IgD-negative memory B cell (primary cell): ENCODE data around the gene KAT5. TPM values are rescaled to one million over a fixed set of nuclear protein-coding genes. Genes with fewer than 3 reads are reported as not detected.
"Not testable (repeated sequence)": the region's sequence is repeated elsewhere in the genome, so short reads cannot be mapped to it uniquely, and the experiment has no call there.

Source experiments
- H3K27ac Mint-ChIP-seq, 3 donors: one replicate each; pipeline ENCODE4 v1.8.0; 2020 to 2022; ENCODE audit warnings: mild to moderate bottlenecking in 3 of 3, mixed read lengths in 3 of 3, moderate library complexity in 1 of 3
- H3K27me3 Mint-ChIP-seq: one replicate; pipeline ENCODE4 v1.8.0; 2021; ENCODE audit warnings: mixed read lengths
- H3K36me3 Mint-ChIP-seq: one replicate; pipeline ENCODE4 v1.8.0; 2020; ENCODE audit warnings: mild to moderate bottlenecking, mixed read lengths
- H3K4me1 Mint-ChIP-seq, 3 donors: one replicate each; pipeline ENCODE4 v1.8.0; 2020 to 2022; ENCODE audit warnings: mixed read lengths in 3 of 3, mild to moderate bottlenecking in 1 of 3
- H3K4me3 Mint-ChIP-seq, 4 donors: one replicate each; pipeline ENCODE4 v1.8.0; 2020 to 2022; ENCODE audit warnings: mild to moderate bottlenecking in 4 of 4, mixed read lengths in 4 of 4, moderate library complexity in 3 of 4
- H3K9me3 Mint-ChIP-seq, 3 donors: one replicate each; pipeline ENCODE4 v1.8.0; 2020 to 2021; ENCODE audit warnings: mixed read lengths in 3 of 3, mild to moderate bottlenecking in 1 of 3
- polyA plus RNA-seq: library from polyadenylated mRNA; unstranded; fragments of 300-500 nt; fragmentation: Illumina TruSeq; gene quantifications from one replicate; pipeline ENCODE4 v1.2.3, GENCODE V29; 2021

KAT5 gene
- polyA plus RNA-seq, 1 donor from 2014 or later = 62.6 TPM

GRCh38 chr11:65718531-65718930 is 6.5 kb downstream of the KAT5 start:
- Mint-ChIP-seq H3K4me1 (peaks cover 9 to 21% (median 12%) of the 10 kb centered on the region in 3 donors), H3K27ac (peak overlapping the region in 1 of 3 donors; percentile 81), H3K4me3 (peak overlapping the region in 3 of 4 donors; percentile 90 to 96 (median 91)), H3K36me3 (peaks cover 4% of the 10 kb centered on the region), H3K9me3 (no peaks in the 10 kb centered on the region), H3K27me3 (no peaks in the 10 kb centered on the region)

DNA sequence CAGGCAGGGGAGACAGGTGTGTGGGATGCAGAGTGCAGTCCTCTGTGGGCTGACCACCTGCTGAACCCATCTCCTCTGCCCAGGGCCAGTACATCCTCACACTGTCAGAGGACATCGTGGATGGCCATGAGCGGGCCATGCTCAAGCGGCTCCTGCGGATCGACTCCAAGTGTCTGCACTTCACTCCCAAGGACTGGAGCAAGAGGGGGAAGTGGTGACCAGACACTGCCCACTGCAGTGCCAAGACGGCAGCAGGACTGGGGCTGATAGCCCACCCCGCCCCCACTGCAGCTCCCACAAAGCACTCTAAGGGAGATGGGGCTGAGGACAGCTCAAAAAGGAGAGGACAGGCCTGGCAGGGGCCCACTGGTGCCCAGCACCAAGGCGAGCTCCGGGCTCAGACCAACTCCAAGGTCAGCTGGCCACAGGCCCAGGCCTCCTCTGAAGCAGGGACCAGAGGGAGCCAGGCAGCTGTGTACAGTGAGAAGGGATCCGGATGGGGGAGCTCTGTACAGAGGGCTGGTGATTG is 7.0 kb downstream of the KAT5 start:
- H3K4me1 Mint-ChIP-seq = peaks cover 7 to 21% (median 12%) of the 10 kb centered on the region in 3 donors
- H3K27ac Mint-ChIP-seq = peak overlapping the region in 1 of 3 donors; percentile 81
- no peaks in the 10 kb centered on the region for H3K9me3 Mint-ChIP-seq
- peak overlapping the region; percentile 90 to 96 (median 90) for H3K4me3 Mint-ChIP-seq
- no peaks in the 10 kb centered on the region for H3K27me3 Mint-ChIP-seq
- H3K36me3 Mint-ChIP-seq = peaks cover 2% of the 10 kb centered on the region

- peak overlapping the region; percentile 90 to 96 (median 90) for H3K4me3 Mint-ChIP-seq
- H3K4me1 Mint-ChIP-seq = peaks cover 7 to 16% (median 12%) of the 10 kb centered on the region in 3 donors
Observed at GRCh38 chr11:65719871-65720210, 7.8 kb downstream of the KAT5 start.

GRCh38 chr11:65720211-65720934 is 8.3 kb downstream of the KAT5 start, which contains the start of gene RNASEH2C:
Gene RNASEH2C, minus strand, starts transcription at chr11:65720798. Its CDS starts 40 bp downstream, at chr11:65720758.
- peaks cover 7 to 13% (median 10%) of the 10 kb centered on the region in 3 donors for H3K4me1 Mint-ChIP-seq
- H3K9me3 Mint-ChIP-seq = no peaks in the 10 kb centered on the region
- peak within 1 kb of the TSS; percentile 90 to 97 (median 96) for H3K4me3 Mint-ChIP-seq

More at GRCh38 chr11:65719871-65720210, 7.8 kb downstream of the KAT5 start:
- H3K27me3 Mint-ChIP-seq = no peaks in the 10 kb centered on the region
- peaks cover 2% of the 10 kb centered on the region for H3K36me3 Mint-ChIP-seq
- H3K27ac Mint-ChIP-seq = peak overlapping the region in 2 of 3 donors; percentile 31 to 81
- no peaks in the 10 kb centered on the region for H3K9me3 Mint-ChIP-seq

DNA sequence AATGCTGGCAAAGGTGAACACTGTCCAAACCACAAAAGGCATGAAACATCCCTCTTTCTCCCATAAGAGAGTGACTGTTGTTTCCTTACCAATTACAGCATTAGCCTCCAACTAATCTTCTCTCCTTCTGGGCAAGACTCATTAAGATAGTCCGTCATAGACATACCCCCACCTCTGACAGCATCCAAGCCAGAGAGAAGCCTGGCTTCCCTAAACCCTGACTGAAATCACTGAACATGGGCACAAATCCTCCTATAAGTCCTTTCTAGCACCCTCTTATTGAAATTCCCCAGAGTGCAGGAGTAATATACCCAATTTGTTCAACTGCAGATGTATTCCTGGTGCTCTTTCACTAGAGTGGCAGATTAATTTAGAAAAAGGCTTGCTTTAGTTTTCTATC is 10.2 kb downstream of the KAT5 start:
- no peaks in the 10 kb centered on the region for H3K9me3 Mint-ChIP-seq
- peak overlapping the region in 1 of 3 donors; percentile 25 for H3K27ac Mint-ChIP-seq
- H3K4me1 Mint-ChIP-seq = peaks cover 7 to 13% (median 10%) of the 10 kb centered on the region in 3 donors
- H3K36me3 Mint-ChIP-seq = no peaks in the 10 kb centered on the region
- peaks cover 4% of the 10 kb centered on the region for H3K27me3 Mint-ChIP-seq
- H3K4me3 Mint-ChIP-seq = peak overlapping the region in 2 of 4 donors; percentile 16 to 50

More at GRCh38 chr11:65720211-65720934, 8.3 kb downstream of the KAT5 start, which contains the start of gene RNASEH2C:
- Mint-ChIP-seq H3K27ac (peak within 1 kb of the TSS; percentile 31 to 91 (median 81)), H3K36me3 (no peaks in the 10 kb centered on the region), H3K27me3 (no peaks in the 10 kb centered on the region)

GRCh38 chr11:65726660-65727059 is 14.6 kb downstream of the KAT5 start:
- no peak overlapping the region for H3K27ac Mint-ChIP-seq
- H3K9me3 Mint-ChIP-seq = no peaks in the 10 kb centered on the region
- no peaks in the 10 kb centered on the region for H3K36me3 Mint-ChIP-seq
- no peaks in the 10 kb centered on the region for H3K4me1 Mint-ChIP-seq
- H3K27me3 Mint-ChIP-seq = peaks cover 9% of the 10 kb centered on the region
- H3K4me3 Mint-ChIP-seq = peak overlapping the region in 1 of 4 donors; percentile 64

- Mint-ChIP-seq H3K4me3 (no peak overlapping the region), H3K27ac (no peak overlapping the region), H3K4me1 (no peaks in the 10 kb centered on the region), H3K9me3 (no peaks in the 10 kb centered on the region), H3K27me3 (peaks cover 13% of the 10 kb centered on the region), H3K36me3 (peaks cover 1% of the 10 kb centered on the region)
Observed at GRCh38 chr11:65727865-65728264, 15.8 kb downstream of the KAT5 start.

DNA sequence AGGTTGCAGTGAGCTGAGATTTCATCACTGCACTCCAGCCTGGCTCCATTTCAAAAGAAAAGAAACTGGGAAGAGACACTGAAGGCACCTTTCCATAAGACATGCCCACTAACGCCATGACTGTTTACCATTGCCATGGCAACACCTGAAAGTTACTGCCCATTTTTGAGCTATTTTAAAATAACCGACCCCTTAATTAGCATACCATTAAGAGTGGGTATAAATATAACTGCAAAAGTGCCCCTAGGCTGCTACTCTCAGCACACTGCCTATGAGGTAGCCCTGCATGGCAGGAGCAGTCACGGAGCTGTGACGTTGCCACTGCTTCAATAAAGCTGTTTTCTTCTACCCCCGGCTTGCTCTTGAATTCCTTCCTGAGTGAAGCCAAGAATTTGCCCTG is 18.4 kb downstream of the KAT5 start:
- peaks cover 1% of the 10 kb centered on the region for H3K36me3 Mint-ChIP-seq
- H3K4me1 Mint-ChIP-seq = no peaks in the 10 kb centered on the region
- no peak overlapping the region for H3K27ac Mint-ChIP-seq
- H3K9me3 Mint-ChIP-seq = no peaks in the 10 kb centered on the region
- H3K4me3 Mint-ChIP-seq = no peak overlapping the region
- peaks cover 13% of the 10 kb centered on the region for H3K27me3 Mint-ChIP-seq

DNA sequence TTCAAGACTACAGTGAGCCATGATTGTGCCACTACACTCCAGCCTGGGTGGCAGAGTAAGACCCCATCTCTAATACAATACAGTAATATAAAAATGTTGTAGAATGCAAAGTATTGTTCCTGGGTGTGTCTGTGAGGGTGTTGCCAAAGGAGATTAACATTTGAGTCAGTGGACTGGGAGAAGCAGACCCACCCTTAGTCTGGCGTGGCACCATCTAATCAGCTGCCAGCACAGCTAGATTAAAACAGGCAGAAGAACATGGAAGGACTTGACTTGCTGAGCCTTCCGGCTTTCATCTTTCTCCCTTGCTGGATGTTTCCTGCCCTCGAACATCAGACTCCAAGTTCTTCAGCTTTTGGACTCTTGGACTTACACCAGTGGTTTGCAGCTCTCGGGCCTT is 23.1 kb downstream of the KAT5 start:
- not testable (repeated sequence) for H3K36me3 Mint-ChIP-seq, H3K27ac Mint-ChIP-seq, H3K27me3 Mint-ChIP-seq, H3K4me3 Mint-ChIP-seq, H3K9me3 Mint-ChIP-seq, H3K4me1 Mint-ChIP-seq

DNA sequence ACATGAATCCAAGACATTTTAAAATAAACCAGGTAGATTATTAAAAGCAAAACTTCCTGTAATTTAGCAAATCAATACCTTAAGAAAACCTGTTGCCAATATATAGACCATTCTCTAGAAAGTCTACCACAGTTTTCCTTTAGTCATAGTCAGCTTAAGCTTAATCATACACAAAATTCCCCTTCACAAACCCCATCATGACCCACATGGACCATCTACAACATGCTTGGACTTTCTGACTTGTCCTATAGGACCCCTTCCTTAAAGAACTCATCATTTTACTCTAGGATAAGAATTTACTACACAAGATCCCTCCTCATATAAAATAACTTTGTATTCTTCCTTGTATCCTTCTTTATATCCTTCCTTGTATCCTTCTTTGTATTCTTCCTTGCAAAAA is 24.8 kb downstream of the KAT5 start:
- peaks cover 3% of the 10 kb centered on the region for H3K27me3 Mint-ChIP-seq
- H3K36me3 Mint-ChIP-seq = peaks cover 4% of the 10 kb centered on the region
- no peaks in the 10 kb centered on the region for H3K4me1 Mint-ChIP-seq
- H3K9me3 Mint-ChIP-seq = peaks cover 0 to 3% (median 0%) of the 10 kb centered on the region in 3 donors
- no peak overlapping the region for H3K27ac Mint-ChIP-seq
- no peak overlapping the region for H3K4me3 Mint-ChIP-seq

- peaks cover 5% of the 10 kb centered on the region for H3K36me3 Mint-ChIP-seq
- H3K27ac Mint-ChIP-seq = no peak overlapping the region
- H3K4me3 Mint-ChIP-seq = no peak overlapping the region
Observed at GRCh38 chr11:65739022-65739421, 27.0 kb downstream of the KAT5 start.

DNA sequence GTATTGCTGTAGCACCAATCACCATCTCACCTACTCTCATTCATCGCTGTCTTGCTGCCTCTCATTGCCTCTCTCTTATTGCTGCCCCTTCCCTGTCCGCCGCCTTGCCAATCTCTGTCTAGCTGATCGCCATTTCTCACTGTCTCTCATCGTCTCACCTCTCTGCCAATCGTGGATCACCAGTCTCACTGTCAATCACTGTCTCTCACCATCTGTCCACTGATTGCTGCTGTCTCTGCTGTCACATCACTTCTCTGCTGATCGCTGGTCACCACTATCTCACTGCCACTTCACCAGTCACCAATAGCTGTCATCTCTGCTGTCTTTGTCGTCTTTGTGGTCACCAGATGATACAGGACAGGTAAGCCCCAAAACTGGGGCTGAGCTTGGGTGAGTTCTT is 29.1 kb downstream of the KAT5 start:
- H3K9me3 Mint-ChIP-seq = peaks cover 0 to 3% (median 0%) of the 10 kb centered on the region in 3 donors
- no peak overlapping the region for H3K27ac Mint-ChIP-seq
- H3K4me1 Mint-ChIP-seq = peaks cover 3 to 8% (median 5%) of the 10 kb centered on the region in 3 donors
- peaks cover 2% of the 10 kb centered on the region for H3K27me3 Mint-ChIP-seq
- H3K4me3 Mint-ChIP-seq = no peak overlapping the region
- peaks cover 5% of the 10 kb centered on the region for H3K36me3 Mint-ChIP-seq

More at GRCh38 chr11:65739022-65739421, 27.0 kb downstream of the KAT5 start:
- no peaks in the 10 kb centered on the region for H3K4me1 Mint-ChIP-seq
- H3K9me3 Mint-ChIP-seq = peaks cover 0 to 3% (median 0%) of the 10 kb centered on the region in 3 donors
- H3K27me3 Mint-ChIP-seq = peaks cover 2% of the 10 kb centered on the region

DNA sequence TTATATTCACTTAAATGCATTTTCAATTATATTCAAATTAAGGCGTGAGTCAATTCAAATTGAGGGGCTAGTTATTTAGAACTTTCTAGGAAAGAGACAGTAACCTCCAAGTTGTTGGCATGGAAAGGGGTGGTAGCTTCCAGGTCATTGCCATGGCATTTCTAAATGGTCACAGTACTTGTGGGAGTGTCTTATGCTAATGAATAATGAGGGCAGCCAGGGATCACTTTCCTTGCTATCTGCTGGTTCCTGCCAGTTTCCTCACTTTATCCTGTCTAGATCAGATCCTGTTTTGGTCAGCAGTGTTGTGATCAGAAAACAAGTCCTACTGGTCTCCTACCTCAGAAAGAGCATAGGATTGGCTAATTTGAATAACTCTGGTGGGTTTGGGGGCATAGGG is 30.3 kb downstream of the KAT5 start:
- Mint-ChIP-seq H3K9me3 (no peaks in the 10 kb centered on the region), H3K27ac (peak overlapping the region in 1 of 3 donors; percentile 6), H3K36me3 (peaks cover 3% of the 10 kb centered on the region), H3K27me3 (peaks cover 2% of the 10 kb centered on the region), H3K4me3 (no peak overlapping the region), H3K4me1 (peaks cover 6 to 11% (median 7%) of the 10 kb centered on the region in 3 donors)

- H3K9me3 Mint-ChIP-seq = peaks cover 0 to 2% (median 0%) of the 10 kb centered on the region in 3 donors
- no peak overlapping the region for H3K4me3 Mint-ChIP-seq
- no peaks in the 10 kb centered on the region for H3K27me3 Mint-ChIP-seq
- peaks cover 3% of the 10 kb centered on the region for H3K36me3 Mint-ChIP-seq
- H3K27ac Mint-ChIP-seq = no peak overlapping the region
- peaks cover 6 to 11% (median 7%) of the 10 kb centered on the region in 3 donors for H3K4me1 Mint-ChIP-seq
Observed at GRCh38 chr11:65743681-65744025, 31.6 kb downstream of the KAT5 start.

DNA sequence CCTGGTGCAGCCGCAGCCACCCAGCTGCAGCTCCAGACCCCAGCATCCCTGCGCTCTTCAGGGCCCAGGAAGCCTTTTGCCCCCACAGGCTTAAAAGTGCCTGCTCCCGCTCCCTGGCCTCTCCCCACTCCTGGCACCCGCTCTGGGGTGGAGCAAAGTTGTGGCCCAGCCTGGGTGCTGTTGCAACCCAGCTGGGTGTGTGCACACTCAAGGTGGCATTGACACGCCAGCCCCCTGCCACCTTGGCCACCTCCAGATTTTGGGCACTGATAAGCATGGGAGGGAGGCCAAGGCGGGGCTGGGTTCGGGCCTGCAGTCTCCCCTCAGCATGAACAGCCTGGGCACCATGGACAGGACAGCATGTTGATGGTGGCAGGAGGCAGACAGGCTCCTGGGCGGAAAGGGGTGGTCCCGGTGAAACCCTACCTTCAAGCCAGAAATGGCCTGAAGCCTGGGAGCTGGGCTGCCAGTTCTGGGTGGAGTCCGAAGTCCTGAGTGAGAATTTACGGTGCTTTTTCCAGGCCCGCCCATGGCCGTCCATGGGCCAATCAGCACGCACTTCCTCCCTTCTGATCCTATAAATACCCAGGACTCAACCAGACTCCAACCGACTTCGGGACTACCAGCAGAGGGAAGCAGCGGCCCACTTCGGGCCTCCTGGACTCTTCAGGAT is 32.1 kb downstream of the KAT5 start:
- no peak overlapping the region for H3K4me3 Mint-ChIP-seq
- peaks cover 3% of the 10 kb centered on the region for H3K36me3 Mint-ChIP-seq
- H3K9me3 Mint-ChIP-seq = peaks cover 0 to 2% (median 0%) of the 10 kb centered on the region in 3 donors
- peaks cover 6 to 11% (median 7%) of the 10 kb centered on the region in 3 donors for H3K4me1 Mint-ChIP-seq
- H3K27me3 Mint-ChIP-seq = no peaks in the 10 kb centered on the region
- no peak overlapping the region for H3K27ac Mint-ChIP-seq
